H9 (cell line): ENCODE data around the gene IQCN. TPM values are rescaled to one million over a fixed set of nuclear protein-coding genes. Genes with fewer than 3 reads are reported as not detected.

ENCODE experiments used
- DNase-seq: peaks from one replicate; pipeline ENCODE4 v3.0.0-alpha.2; 2017
- H2AFZ ChIP-seq: one replicate; pipeline ENCODE4 v1.6.1; 2013; ENCODE audit warnings: mild to moderate bottlenecking, low read length, control low read depth, moderate library complexity
- H2AK5ac ChIP-seq: 2 replicates; pipeline ENCODE4 v1.6.1; 2013; ENCODE audit warnings: low read length, control low read depth, mixed read lengths; ENCODE audit not compliant: insufficient read length
- H2BK120ac ChIP-seq: one replicate; pipeline ENCODE4 v1.6.1; 2013; ENCODE audit warnings: low read depth, mild to moderate bottlenecking, low read length, control low read depth, inconsistent platforms; ENCODE audit not compliant: poor library complexity, severe bottlenecking
- H2BK12ac ChIP-seq: 2 replicates; pipeline ENCODE4 v1.6.1; 2013; ENCODE audit warnings: low read length, control low read depth, mixed read lengths, low read depth; ENCODE audit not compliant: insufficient read length
- H2BK15ac ChIP-seq: 2 replicates; pipeline ENCODE4 v1.6.1; 2013; ENCODE audit warnings: low read depth, low read length, control low read depth
- H2BK20ac ChIP-seq: one replicate; pipeline ENCODE4 v1.6.1; 2013; ENCODE audit warnings: low read depth, mild to moderate bottlenecking, low read length, control low read depth, inconsistent platforms; ENCODE audit not compliant: poor library complexity, severe bottlenecking
- H2BK5ac ChIP-seq: 2 replicates; pipeline ENCODE4 v1.6.1; 2013; ENCODE audit warnings: low read length, control low read depth, mixed read lengths; ENCODE audit not compliant: insufficient read length
- H3K14ac ChIP-seq: 2 replicates; pipeline ENCODE4 v1.6.1; 2013; ENCODE audit warnings: low read length, control low read depth; ENCODE audit not compliant: insufficient read depth
- H3K18ac ChIP-seq: 2 replicates; pipeline ENCODE4 v1.6.1; 2013; ENCODE audit warnings: low read depth, mild to moderate bottlenecking, mixed read lengths, low read length, control low read depth; ENCODE audit not compliant: insufficient read length
- H3K23ac ChIP-seq: 2 replicates; pipeline ENCODE4 v1.6.1; 2013; ENCODE audit warnings: low read length, control low read depth, mixed read lengths, low read depth; ENCODE audit not compliant: insufficient read length
- H3K23me2 ChIP-seq: 2 replicates; pipeline ENCODE4 v1.6.1; 2013; ENCODE audit warnings: low read depth, mild to moderate bottlenecking, mixed read lengths, low read length, control low read depth; ENCODE audit not compliant: insufficient read length, poor library complexity, severe bottlenecking
- H3K27ac ChIP-seq: 2 replicates; pipeline ENCODE4 v1.5.1; 2013; ENCODE audit warnings: low read length, control low read depth, mixed read lengths, low read depth; ENCODE audit not compliant: insufficient read length
- H3K27me3 ChIP-seq: 2 replicates; pipeline ENCODE4 v1.6.1; 2013; ENCODE audit warnings: low read length, control low read depth, inconsistent platforms; ENCODE audit not compliant: insufficient read depth
- H3K4ac ChIP-seq: 2 replicates; pipeline ENCODE4 v1.6.1; 2013; ENCODE audit warnings: low read depth, mild to moderate bottlenecking, control low read depth, inconsistent platforms, low read length, moderate library complexity
- H3K4me1 ChIP-seq: 2 replicates; pipeline ENCODE4 v1.6.1; 2013; ENCODE audit warnings: low read length, control low read depth, inconsistent platforms; ENCODE audit not compliant: insufficient read depth
- H3K4me2 ChIP-seq: 2 replicates; pipeline ENCODE4 v1.6.1; 2013; ENCODE audit warnings: low read length, control low read depth, mixed read lengths; ENCODE audit not compliant: insufficient read length, insufficient read depth
- H3K56ac ChIP-seq: 2 replicates; pipeline ENCODE4 v1.6.1; 2013; ENCODE audit warnings: low read depth, mild to moderate bottlenecking, mixed read lengths, low read length, control low read depth; ENCODE audit not compliant: insufficient read length
- H3K79me1 ChIP-seq: 2 replicates; pipeline ENCODE4 v1.6.1; 2013; ENCODE audit warnings: low read depth, mild to moderate bottlenecking, moderate library complexity, low read length, control low read depth, inconsistent platforms; ENCODE audit not compliant: insufficient read depth, poor library complexity, severe bottlenecking
- H3K79me2 ChIP-seq: 2 replicates; pipeline ENCODE4 v1.6.1; 2013; ENCODE audit warnings: low read length, control low read depth, inconsistent platforms; ENCODE audit not compliant: insufficient read depth
- H3K9ac ChIP-seq: 2 replicates; pipeline ENCODE4 v1.6.1; 2013; ENCODE audit warnings: low read length, control low read depth, mixed read lengths; ENCODE audit not compliant: insufficient read length; ENCODE audit errors: extremely low read depth
- H3K9me3 ChIP-seq: one replicate; pipeline ENCODE4 v1.6.1; 2013; ENCODE audit warnings: low read depth, low read length, inconsistent platforms; ENCODE audit not compliant: control insufficient read depth
- H3T11ph ChIP-seq: one replicate; pipeline ENCODE4 v1.6.1; 2013; ENCODE audit warnings: mild to moderate bottlenecking, low read length, control low read depth, inconsistent platforms
- H4K20me1 ChIP-seq: one replicate; pipeline ENCODE4 v1.6.1; 2013; ENCODE audit not compliant: control insufficient read depth, insufficient read length, insufficient read depth
- H4K5ac ChIP-seq: 2 replicates; pipeline ENCODE4 v1.6.1; 2013; ENCODE audit warnings: low read depth, mild to moderate bottlenecking, mixed read lengths, low read length, control low read depth; ENCODE audit not compliant: insufficient read length
- H4K8ac ChIP-seq: replicated peaks from 2 replicates; pipeline ENCODE4 v1.6.1; 2013; ENCODE audit warnings: low read length, control low read depth, mixed read lengths, low read depth; ENCODE audit not compliant: insufficient read length
- H4K91ac ChIP-seq: 2 replicates; pipeline ENCODE4 v1.6.1; 2013; ENCODE audit warnings: low read depth, mild to moderate bottlenecking, moderate library complexity, mixed read lengths, low read length, control low read depth; ENCODE audit not compliant: insufficient read length
- H3K27ac Mint-ChIP-seq, 3 experiments: 2 replicates in 2 of 3; 3 replicates in 1 of 3; pipeline ENCODE4 v1.8.0; 2020 to 2021; ENCODE audit warnings: mixed read lengths in 3 of 3, mild to moderate bottlenecking in 1 of 3, moderate library complexity in 1 of 3
- H3K27me3 Mint-ChIP-seq: 2 replicates; pipeline ENCODE4 v1.8.0; 2021; ENCODE audit warnings: low read depth, mild to moderate bottlenecking, moderate library complexity, mixed read lengths
- H3K36me3 Mint-ChIP-seq, 3 experiments: 2 replicates in 2 of 3; 3 replicates in 1 of 3; pipeline ENCODE4 v1.8.0; 2020 to 2021; ENCODE audit warnings: low read depth in 3 of 3, mixed read lengths in 3 of 3; ENCODE audit not compliant: insufficient read depth in 1 of 3
- H3K4me1 Mint-ChIP-seq, 2 experiments: 2 replicates each; pipeline ENCODE4 v1.8.0; 2020; ENCODE audit warnings: mixed read lengths in 2 of 2
- H3K4me3 Mint-ChIP-seq, 2 experiments: 2 replicates in 1 of 2; 3 replicates in 1 of 2; pipeline ENCODE4 v1.8.0; 2020 to 2021; ENCODE audit warnings: mild to moderate bottlenecking in 2 of 2, mixed read lengths in 2 of 2, moderate library complexity in 1 of 2
- H3K9me3 Mint-ChIP-seq, 2 experiments: 2 replicates in 1 of 2; 3 replicates in 1 of 2; pipeline ENCODE4 v1.8.0; 2020; ENCODE audit warnings: mild to moderate bottlenecking in 2 of 2, mixed read lengths in 2 of 2, moderate library complexity in 1 of 2
- WGBS: extraction: QIAGEN DNeasy Blood & Tissue Kit; methylation state at CpG from one replicate; pipeline ENCODE4 v1.1.7; 2013; ENCODE audit warnings: missing lambda C conversion rate, low lambda C conversion rate, mixed read lengths; ENCODE audit not compliant: insufficient read length; ENCODE audit errors: extremely low coverage; 5-methylcytosine and 5-hydroxymethylcytosine counted together
- total RNA-seq: library from RNA; stranded (reverse); gene quantifications from 2 replicates; pipeline ENCODE4 v1.2.1, GENCODE V29; 2021
- TF ChIP-seq, protein P1 (sequence below): fragments of 200-600 bp; sonication (generic); conservative IDR thresholded peaks from 3 replicates; pipeline ENCODE4 v1.8.0; 2021; ENCODE audit warnings: antibody characterized with exemption, mild to moderate bottlenecking

The IQCN gene
- total RNA-seq, 1 experiment from 2014 or later: 0.39 TPM

GRCh38 chr19:18225702-18226468 is 48.4 kb downstream of the IQCN start, which contains the start of gene PDE4C:
Gene PDE4C, minus strand, starts transcription at chr19:18226438. Its CDS starts 23 bp downstream, at chr19:18226415.
- H2AFZ ChIP-seq: no peak within 1 kb of the TSS
- H3K4me2 ChIP-seq: peak within 1 kb of the TSS; percentile 60
- no peak within 1 kb of the TSS for H2BK5ac ChIP-seq
- Mint-ChIP-seq H3K4me3 (peak within 1 kb of the TSS; percentile 78 to 97), H3K36me3 (no peaks in the 10 kb centered on the region; a peak in 1 of 7 replicates), H3K27me3 (peaks cover 34% of the 10 kb centered on the region), H3K9me3 (peaks cover 0 to 2% of the 10 kb centered on the region in 2 experiments; a peak in 2 of 5 replicates), H3K4me1 (peaks cover 29 to 40% of the 10 kb centered on the region in 2 experiments), H3K27ac (peak within 1 kb of the TSS in 1 of 3 experiments; percentile 63; a peak in 1 of 7 replicates)
- no peak within 1 kb of the TSS for H2BK12ac ChIP-seq
- no peak within 1 kb of the TSS; the same call in 1 of the 2 replicates for H3K14ac ChIP-seq
- peaks cover 2% of the 10 kb centered on the region; the same call in 1 of the 2 replicates for H3K27me3 ChIP-seq
- H3K18ac ChIP-seq: no peak within 1 kb of the TSS
- peaks cover 4% of the 10 kb centered on the region for H3K23me2 ChIP-seq
- H3K9ac ChIP-seq: no peak within 1 kb of the TSS
- no peak within 1 kb of the TSS for H2BK15ac ChIP-seq
- H2BK20ac ChIP-seq: no peak within 1 kb of the TSS
- peak; percentile 55 for DNase-seq
- no peaks in the 10 kb centered on the region for H3K79me2 ChIP-seq
- H4K20me1 ChIP-seq: no peaks in the 10 kb centered on the region
- H3K4me1 ChIP-seq: no peaks in the 10 kb centered on the region
- no peaks in the 10 kb centered on the region for H3K79me1 ChIP-seq
- no peaks in the 10 kb centered on the region for H3K9me3 ChIP-seq
- no peak within 1 kb of the TSS for H3K27ac ChIP-seq
- H3K56ac ChIP-seq: no peak within 1 kb of the TSS
- H4K5ac ChIP-seq: no peak within 1 kb of the TSS
- no peak within 1 kb of the TSS for H3K23ac ChIP-seq
- TF ChIP-seq, protein P1, sequence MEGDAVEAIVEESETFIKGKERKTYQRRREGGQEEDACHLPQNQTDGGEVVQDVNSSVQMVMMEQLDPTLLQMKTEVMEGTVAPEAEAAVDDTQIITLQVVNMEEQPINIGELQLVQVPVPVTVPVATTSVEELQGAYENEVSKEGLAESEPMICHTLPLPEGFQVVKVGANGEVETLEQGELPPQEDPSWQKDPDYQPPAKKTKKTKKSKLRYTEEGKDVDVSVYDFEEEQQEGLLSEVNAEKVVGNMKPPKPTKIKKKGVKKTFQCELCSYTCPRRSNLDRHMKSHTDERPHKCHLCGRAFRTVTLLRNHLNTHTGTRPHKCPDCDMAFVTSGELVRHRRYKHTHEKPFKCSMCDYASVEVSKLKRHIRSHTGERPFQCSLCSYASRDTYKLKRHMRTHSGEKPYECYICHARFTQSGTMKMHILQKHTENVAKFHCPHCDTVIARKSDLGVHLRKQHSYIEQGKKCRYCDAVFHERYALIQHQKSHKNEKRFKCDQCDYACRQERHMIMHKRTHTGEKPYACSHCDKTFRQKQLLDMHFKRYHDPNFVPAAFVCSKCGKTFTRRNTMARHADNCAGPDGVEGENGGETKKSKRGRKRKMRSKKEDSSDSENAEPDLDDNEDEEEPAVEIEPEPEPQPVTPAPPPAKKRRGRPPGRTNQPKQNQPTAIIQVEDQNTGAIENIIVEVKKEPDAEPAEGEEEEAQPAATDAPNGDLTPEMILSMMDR: no peak
- H3T11ph ChIP-seq: no peak within 1 kb of the TSS
- no peak within 1 kb of the TSS for H2BK120ac ChIP-seq
- no peak within 1 kb of the TSS for H2AK5ac ChIP-seq
- H4K8ac ChIP-seq: no peak within 1 kb of the TSS
- no CpG with 5 or more reads among the region's 51 CpGs for WGBS
- H3K4ac ChIP-seq: no peak within 1 kb of the TSS
- H4K91ac ChIP-seq: no peak within 1 kb of the TSS
